Osteocyte (in vitro differentiated cells): Measurements from ENCODE around the gene STXBP6. TPM values are rescaled to one million over a fixed set of nuclear protein-coding genes. Genes with fewer than 3 reads are reported as not detected.

Experiments used
- DNase-seq: peaks from one replicate; pipeline ENCODE4 v3.0.0; 2021; ENCODE audit warnings: mixed read lengths; ENCODE audit not compliant: unreplicated experiment; ENCODE audit errors: extremely low spot score
- H3K27ac Mint-ChIP-seq: one replicate; pipeline ENCODE4 v1.8.0; 2021; ENCODE audit warnings: mild to moderate bottlenecking, mixed read lengths; ENCODE audit not compliant: unreplicated experiment
- H3K27me3 Mint-ChIP-seq: one replicate; pipeline ENCODE4 v1.8.0; 2021; ENCODE audit warnings: mixed read lengths; ENCODE audit not compliant: unreplicated experiment
- H3K36me3 Mint-ChIP-seq: one replicate; pipeline ENCODE4 v1.8.0; 2021; ENCODE audit warnings: mixed read lengths; ENCODE audit not compliant: unreplicated experiment
- H3K4me1 Mint-ChIP-seq: one replicate; pipeline ENCODE4 v1.8.0; 2021; ENCODE audit warnings: mixed read lengths; ENCODE audit not compliant: unreplicated experiment
- H3K4me3 Mint-ChIP-seq: one replicate; pipeline ENCODE4 v1.8.0; 2021; ENCODE audit warnings: mild to moderate bottlenecking, moderate library complexity, mixed read lengths; ENCODE audit not compliant: unreplicated experiment
- H3K9me3 Mint-ChIP-seq: one replicate; pipeline ENCODE4 v1.8.0; 2021; ENCODE audit warnings: mixed read lengths; ENCODE audit not compliant: unreplicated experiment
- total RNA-seq: library from RNA; stranded (reverse); gene quantifications from 2 replicates; pipeline ENCODE4 v1.2.1, GENCODE V29; 2021
- TF ChIP-seq, protein P1 (sequence below): fragments of 200-600 bp; sonication (generic); IDR thresholded peaks from 2 replicates; pipeline ENCODE4 v1.5.0; 2021; ENCODE audit warnings: antibody characterized with exemption, mild to moderate bottlenecking, moderate library complexity

The STXBP6 gene
- total RNA-seq, 1 donor from 2014 or later, result 6.4 TPM

DNA sequence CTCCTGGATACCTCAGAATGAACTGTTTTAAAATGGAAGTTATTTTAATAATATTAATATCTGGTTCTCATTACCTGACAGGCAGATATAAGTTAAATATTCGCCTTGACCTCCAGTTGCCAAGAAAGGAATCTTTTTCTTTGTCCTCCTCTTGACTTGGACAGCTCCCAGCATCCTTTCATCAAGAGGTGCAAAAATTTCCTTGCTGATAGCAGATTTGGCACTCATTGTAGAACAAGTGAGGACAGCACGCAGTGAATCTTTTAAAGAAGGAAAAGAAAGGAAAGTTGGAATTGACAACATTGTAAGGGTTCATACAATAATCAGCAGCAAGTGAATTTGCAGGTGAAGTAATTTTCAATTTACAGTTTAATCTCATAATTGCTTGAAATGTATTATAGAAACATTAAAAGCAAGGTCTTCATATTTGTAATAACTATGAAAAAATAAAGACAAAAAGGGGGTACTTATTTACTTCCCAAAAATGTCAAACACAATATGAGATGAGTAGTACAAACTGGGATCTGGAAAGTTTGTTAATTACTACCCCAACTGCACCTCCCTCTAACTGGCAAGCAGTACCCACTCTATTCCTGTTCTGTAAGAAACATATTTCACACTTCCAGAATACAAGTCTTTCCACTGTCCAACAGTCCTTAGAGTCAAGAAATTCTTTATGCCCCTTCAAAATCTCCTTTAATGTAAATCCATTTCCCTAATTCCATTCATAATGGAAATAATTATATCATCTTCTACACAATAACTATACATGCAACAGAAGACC lies 75.2 kb downstream of the STXBP6 start:
- no peak overlapping the region for H3K27ac Mint-ChIP-seq
- TF ChIP-seq, protein P1, sequence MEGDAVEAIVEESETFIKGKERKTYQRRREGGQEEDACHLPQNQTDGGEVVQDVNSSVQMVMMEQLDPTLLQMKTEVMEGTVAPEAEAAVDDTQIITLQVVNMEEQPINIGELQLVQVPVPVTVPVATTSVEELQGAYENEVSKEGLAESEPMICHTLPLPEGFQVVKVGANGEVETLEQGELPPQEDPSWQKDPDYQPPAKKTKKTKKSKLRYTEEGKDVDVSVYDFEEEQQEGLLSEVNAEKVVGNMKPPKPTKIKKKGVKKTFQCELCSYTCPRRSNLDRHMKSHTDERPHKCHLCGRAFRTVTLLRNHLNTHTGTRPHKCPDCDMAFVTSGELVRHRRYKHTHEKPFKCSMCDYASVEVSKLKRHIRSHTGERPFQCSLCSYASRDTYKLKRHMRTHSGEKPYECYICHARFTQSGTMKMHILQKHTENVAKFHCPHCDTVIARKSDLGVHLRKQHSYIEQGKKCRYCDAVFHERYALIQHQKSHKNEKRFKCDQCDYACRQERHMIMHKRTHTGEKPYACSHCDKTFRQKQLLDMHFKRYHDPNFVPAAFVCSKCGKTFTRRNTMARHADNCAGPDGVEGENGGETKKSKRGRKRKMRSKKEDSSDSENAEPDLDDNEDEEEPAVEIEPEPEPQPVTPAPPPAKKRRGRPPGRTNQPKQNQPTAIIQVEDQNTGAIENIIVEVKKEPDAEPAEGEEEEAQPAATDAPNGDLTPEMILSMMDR, result no peak
- no peaks in the 10 kb centered on the region for H3K9me3 Mint-ChIP-seq
- H3K4me3 Mint-ChIP-seq, result no peak overlapping the region
- peaks cover 6% of the 10 kb centered on the region for H3K27me3 Mint-ChIP-seq
- peaks cover 3% of the 10 kb centered on the region for H3K36me3 Mint-ChIP-seq
- no peak for DNase-seq
- peaks cover 22% of the 10 kb centered on the region for H3K4me1 Mint-ChIP-seq

DNA sequence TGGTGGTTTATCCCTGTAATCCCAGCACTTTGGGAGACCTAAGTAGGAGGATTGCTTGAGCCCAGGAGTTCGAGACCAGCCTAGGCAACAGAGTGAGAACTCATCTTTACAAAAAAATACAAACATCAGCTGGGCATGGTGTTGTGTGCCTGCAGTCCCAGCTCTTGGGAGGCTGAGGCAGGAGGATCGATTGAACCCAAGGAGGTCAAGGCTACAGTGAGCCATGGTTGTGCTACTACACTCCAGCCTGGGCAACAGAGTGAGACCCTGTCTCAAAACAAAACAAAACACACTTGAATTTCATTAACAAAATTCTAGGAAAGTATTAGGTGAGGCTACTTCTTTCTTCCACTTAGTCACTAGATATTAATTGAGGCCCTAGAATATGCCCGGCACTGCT lies 77.1 kb downstream of the STXBP6 start:
- TF ChIP-seq, protein P1, result no peak
- peaks cover 3% of the 10 kb centered on the region for H3K27me3 Mint-ChIP-seq
- H3K4me3 Mint-ChIP-seq, result no peak overlapping the region
- no peaks in the 10 kb centered on the region for H3K9me3 Mint-ChIP-seq
- DNase-seq, result no peak
- peaks cover 3% of the 10 kb centered on the region for H3K36me3 Mint-ChIP-seq
- H3K27ac Mint-ChIP-seq, result no peak overlapping the region
- peaks cover 25% of the 10 kb centered on the region for H3K4me1 Mint-ChIP-seq

DNA sequence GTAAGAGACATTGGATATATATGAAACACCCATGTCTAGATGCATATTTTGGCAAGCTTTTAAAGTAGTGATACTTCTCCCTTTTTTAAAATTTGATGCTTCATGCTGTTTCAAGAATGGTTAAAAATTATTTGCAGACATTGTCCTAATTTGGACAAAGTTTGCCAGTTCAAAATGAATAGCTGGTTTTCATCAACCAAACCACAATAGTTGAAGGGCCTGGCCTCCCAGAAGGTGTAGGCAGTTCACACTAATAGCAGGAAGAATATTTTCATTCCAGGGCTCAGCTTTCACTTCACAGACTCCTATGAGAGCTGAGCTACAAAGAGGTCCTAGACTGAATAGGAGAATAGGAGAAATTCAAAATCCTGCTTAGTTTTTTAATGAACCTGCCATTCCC lies 78.7 kb downstream of the STXBP6 start:
- Mint-ChIP-seq H3K4me3 (no peak overlapping the region), H3K9me3 (no peaks in the 10 kb centered on the region), H3K36me3 (peaks cover 3% of the 10 kb centered on the region), H3K4me1 (peaks cover 35% of the 10 kb centered on the region), H3K27me3 (peaks cover 1% of the 10 kb centered on the region), H3K27ac (peak overlapping the region; percentile 75)
- TF ChIP-seq, protein P1, result no peak
- no peak for DNase-seq

DNA sequence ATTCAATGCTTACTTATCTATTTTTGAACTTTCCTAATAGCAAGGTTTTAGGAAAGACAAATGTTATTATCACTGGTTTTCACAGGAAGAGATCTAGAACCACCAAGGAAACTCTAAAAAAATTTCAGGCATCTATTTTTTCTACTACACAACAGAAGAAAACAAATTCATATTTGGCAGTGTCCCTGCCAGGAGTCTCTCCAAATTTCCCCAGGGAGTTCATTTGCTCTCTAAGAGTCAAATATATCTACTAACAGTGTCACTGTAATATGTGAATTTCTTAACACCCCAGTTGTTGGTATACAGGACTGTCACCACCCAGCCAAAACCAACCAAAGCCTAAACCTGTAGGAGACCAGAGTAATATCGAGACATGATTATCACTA lies 83.4 kb downstream of the STXBP6 start:
- TF ChIP-seq, protein P1, result no peak
- Mint-ChIP-seq H3K4me3 (no peak overlapping the region), H3K27ac (peak overlapping the region; percentile 91), H3K9me3 (no peaks in the 10 kb centered on the region), H3K4me1 (peaks cover 53% of the 10 kb centered on the region), H3K36me3 (no peaks in the 10 kb centered on the region), H3K27me3 (no peaks in the 10 kb centered on the region)
- DNase-seq, result no peak

DNA sequence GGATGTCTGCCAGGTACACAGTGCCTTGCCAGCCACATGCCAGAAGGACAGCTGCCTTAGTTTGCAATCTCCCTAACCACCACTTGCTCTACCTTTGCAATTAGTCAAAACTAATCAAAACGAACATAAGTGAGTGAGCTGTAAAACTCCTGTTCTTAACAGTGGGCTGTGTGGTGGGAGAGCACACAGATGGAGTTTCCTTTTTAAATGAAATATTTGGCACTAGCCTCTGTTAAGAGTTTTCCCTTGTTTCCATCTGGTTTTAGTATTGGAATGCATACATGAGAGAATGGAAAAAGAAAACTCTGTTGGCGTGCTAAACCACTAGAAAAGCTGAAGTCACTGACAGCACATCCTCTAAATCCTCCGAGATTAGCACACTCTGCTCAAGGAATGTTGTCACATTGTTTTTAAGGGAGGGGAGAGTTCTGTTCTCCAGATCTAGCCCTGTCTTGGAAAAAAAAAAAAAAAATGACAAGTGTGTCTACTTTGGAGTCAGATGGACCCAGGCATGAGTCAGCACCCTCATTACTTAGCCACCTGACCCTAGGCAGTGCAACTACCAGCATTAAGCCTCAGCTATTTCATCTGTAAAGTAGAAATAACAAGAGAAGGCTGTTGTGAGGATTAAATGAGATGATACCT lies 83.9 kb downstream of the STXBP6 start:
- Mint-ChIP-seq H3K9me3 (no peaks in the 10 kb centered on the region), H3K27me3 (no peaks in the 10 kb centered on the region), H3K4me3 (peak overlapping the region; percentile 35), H3K4me1 (peaks cover 48% of the 10 kb centered on the region), H3K27ac (peak overlapping the region; percentile 91), H3K36me3 (no peaks in the 10 kb centered on the region)
- DNase-seq, result no peak
- TF ChIP-seq, protein P1, result no peak
